Measurements from ENCODE around the gene KCNIP2.
"Not testable (repeated sequence)": the region's sequence is repeated elsewhere in the genome, so short reads cannot be mapped to it uniquely, and the experiment has no call there.

The KCNIP2 gene

DNA sequence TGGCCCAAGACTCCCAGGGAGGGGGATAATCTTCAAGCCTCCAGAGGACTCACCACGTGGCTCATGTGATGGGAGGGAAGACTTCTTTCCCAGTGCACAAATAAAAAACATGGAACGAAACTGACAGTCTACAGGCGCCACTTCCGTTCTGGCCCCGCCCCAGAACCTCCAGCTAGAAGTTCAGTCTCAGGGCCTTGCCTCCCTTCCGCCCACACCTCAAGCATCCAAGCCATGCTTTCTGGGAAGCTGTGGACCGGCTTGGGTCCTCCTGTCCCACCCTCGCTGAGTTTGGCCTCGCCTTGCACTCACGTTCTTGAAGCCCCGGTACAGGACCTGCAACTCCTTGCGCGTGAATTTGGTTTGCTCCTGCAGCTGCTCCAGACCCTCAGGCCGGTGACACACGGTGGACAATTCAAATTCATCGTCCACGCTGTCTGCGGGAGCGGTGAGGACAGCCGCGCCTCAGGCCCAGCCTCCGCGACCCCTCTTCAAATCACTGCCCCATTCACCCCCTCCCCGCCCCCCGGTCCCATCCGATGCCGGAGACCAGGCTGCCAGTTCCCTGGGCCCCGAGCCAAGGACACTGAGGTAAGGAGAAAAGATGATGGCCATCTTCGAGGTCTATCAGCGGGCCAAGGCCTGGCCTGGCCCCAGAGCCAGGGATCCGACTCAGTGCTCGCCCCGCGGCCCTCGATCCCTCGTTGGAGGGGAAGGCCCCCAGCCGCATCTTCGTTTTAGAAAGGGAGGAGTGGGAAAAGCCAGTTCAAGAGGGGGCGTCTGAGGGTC lies 14.6 kb downstream of the KCNIP2 start:
- DNase-seq (ENCODE audit: low spot score) = no peak

DNA sequence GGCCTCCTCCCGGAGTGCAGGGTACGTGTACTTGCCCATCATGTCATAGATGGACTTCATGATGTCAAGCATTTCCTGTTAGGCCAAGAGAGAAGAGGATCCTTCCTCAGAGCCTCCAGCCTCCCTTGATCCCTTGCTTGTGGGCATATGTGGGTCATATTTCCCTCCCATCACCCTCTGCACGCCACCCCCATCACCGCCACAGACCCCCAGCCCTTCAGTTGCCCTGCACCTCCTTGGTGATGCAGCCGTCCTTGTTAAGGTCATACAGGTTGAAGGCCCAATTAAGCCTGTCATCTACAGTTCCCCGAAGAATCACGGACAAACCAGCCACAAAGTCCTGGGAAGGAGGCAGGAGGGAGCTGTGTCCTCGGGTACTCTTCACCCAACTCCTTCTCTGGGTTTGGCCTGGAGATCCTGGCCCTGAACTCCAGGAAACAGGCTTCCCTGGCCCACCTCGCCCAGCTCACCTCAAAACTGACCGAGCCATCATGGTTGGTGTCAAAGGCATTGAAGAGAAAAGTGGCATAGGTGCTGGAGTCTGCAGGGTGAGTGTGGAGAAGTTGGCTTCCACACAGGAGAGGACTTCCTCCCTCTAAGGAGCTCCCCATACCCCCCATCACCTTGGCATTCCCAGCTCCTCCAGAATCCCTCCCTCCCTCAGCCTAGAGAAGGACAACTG lies 15.5 kb downstream of the KCNIP2 start:
- DNase-seq (ENCODE audit: low spot score) = no peak

DNA sequence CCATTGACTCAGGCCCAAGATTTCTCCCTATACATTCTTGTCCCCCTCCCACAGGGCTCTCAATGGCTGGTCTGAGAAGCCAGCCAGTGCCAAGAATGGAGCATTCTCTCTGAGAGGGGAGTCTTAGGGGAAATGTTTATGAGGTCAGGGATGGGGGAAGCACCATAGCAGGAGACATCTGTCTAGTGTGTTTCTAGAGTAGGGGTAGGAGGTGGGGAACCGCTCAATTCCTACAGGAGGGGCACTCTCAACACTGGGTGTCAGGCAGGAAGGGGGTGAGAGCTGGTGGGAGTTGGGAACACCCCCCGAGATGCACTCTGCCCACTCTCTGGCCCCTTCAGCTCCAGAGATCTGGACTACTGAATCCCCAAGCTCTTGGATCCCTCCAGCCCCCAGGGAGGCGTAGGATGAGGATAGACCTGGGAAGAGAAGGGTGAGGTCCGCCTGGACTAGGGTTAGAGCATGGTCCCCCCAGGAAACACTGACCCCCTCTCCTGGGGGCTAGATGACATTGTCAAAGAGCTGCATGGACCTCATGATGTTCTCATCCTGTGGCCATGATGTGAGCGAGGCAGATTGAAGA lies 16.7 kb downstream of the KCNIP2 start:
- no peak for DNase-seq (ENCODE audit: low spot score)

DNA sequence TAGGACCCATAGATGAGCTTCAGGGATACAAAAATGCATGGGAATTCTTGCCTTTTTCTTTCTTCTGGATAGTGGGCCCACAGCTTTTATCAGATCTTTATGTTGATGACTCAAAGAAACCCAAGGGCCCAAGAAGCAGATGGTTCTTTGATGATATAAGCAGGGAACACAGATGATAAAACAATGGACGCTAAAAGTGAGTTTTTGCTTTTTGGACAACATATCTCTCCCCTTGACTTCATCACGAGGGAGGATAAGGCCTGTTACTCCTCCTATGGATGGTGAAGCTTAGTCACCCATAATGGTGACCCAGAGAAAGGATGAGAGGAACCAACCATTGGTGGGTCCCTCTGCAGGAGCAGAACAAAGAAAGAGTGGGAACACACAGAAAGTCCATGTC lies 18.9 kb downstream of the KCNIP2 start:
- DNase-seq (ENCODE audit: low spot score) = no peak

DNA sequence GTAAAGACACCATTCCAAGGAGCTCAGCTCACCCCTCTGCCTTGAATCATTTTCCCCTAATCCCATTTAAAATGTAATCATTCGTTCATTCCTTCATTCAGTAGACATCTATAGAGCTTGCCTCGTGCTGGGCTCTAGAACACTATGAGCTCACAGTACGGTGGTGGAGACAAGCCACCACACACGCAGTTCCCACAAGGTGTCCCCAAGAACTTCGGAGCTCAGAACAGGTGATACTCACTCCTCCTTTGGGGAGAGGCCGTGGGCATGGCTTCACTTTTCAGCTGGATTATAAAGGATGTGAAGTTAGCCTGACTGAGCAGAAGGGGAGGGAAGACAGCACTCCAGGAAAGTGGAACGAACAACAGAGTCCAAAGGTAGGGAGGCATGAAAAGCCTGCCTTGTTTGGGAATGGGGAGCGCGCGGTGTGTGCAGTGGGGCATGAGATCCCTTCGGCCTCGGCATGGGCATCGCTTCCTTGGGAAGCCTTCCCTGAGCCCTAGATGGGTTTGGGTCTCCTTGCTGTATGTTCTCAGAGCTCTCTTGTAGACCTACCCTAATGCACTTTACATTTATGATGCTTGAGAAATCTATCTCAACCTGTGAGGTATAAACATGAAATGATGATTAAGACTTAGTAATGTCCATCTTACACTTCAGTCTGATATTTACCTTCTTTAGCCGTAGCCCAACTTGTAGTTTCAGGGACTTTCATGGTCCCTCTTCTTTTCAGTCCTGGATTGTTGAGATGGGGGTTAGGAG lies 24.5 kb downstream of the KCNIP2 start:
- DNase-seq (ENCODE audit: low spot score) = no peak

DNA sequence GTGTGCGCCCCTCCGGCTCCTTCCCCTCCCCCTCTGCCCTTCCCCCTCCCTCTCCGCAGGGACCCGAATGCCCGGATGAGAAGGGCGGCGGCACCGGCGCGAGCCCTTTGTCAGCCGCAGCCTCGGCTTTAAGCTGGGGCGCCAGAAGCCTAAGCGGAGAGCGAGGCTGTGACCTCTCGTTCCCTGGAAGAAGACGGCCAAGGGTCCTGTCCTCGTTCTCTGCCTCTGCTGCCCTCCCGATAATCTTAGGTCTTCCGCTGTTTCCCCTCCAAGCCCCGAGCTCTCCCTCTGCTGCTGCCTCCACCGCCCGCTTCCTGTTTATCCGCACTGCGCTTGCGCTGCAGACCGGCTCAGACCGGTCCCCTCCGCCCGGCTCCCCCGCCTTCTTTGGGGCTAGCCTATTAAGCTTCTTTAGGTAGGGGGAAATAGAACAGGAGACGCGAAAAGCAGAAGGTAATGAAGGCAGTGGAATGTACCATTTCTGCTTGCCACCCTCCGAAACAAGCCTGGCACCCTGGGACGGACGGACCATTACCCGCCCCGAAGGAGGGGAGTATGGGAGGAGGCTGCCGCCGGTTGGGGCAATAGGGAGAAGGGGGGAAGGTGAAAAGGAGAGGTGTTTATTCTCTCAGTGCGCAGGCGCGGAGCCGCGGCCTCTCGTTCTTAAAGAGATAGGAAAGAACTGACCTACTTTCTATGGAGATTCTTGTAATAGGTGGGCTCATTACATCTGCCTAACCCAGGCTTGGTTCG lies 25.3 kb downstream of the KCNIP2 start, which contains the start of gene OGA:
TSS of gene OGA (minus strand) at position 326 of the 753 bp plus-strand sequence. CDS start 422 bp downstream, outside the sequence.
- DNase-seq (ENCODE audit: low spot score) = peak; percentile 100

DNA sequence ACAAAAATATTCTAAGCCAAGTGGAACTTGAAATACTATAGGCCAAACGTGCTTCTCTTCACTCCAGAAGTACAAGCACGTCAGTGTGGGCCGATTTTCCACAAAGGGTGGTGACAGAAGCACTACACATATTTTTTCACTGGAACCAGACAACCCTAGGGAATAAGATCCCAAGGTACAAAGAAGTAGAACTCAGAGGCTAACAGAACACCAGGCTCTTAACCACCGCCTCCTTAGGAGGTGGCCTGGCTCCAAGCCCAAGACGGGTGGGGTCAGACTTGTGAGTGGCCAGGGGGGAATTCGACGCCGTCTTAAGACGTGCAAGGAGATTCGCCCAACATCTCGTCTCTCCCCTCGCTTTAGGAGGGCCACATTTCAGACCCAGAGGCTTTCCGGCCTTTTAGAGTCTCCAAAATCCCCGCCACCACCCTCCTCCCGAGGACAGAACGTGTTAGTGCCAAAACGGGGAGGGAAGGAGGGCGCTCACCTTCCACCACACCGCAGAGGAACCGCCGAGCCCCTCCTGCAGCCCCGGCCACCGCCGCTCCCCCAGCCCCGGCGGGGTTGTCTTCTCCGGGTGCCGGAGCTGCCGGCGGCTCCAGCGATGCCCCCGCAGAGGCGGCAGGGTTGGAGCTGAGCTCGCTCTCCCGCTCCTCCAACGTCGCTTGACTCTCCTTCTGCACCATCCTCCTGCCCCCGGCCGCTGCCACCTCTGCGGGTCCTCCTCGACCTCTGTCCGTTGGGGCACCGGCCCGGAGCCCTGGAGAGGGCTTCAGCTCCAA lies 26.1 kb downstream of the KCNIP2 start:
- DNase-seq (ENCODE audit: low spot score) = peak; percentile 93

DNA sequence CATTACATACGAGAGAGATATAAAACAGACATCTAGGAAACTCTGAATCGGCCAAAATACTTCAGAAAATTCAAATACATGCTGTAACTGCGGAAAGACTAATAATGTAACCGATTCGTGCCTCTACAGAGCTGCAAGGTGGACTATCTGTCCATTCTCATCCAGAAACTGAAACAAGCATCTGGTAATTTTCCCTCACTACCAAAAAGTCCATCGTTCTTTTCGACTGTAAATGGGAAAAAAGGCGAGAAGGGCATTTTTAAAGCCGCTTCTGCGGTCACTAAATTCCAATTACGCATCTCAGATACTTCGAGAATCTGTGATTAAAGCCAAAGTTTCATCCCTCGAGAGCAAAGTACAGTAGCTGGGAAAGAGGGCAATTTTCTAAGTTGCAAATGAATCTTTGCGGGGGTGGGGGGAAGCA lies 26.7 kb downstream of the KCNIP2 start:
- DNase-seq (ENCODE audit: low spot score) = no peak

DNA sequence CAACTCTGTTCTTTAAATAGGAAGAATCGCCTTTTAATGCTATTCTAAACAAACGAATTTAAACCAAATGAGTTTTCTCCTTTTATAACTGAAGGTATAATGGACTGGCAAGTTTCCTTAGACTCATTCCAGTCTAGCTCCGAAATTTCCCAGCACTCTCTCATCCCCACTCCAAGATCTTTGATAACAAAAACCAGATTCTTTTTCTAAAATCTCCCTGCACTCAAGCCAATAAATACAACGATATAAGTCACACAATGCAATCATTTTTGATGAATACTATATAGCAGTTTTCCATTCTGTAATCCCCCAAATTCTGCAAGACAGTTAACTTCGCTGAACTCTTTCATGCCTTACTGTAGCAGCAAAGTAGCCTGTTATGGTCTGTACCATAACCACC lies 27.2 kb downstream of the KCNIP2 start:
- no peak for DNase-seq (ENCODE audit: low spot score)

DNA sequence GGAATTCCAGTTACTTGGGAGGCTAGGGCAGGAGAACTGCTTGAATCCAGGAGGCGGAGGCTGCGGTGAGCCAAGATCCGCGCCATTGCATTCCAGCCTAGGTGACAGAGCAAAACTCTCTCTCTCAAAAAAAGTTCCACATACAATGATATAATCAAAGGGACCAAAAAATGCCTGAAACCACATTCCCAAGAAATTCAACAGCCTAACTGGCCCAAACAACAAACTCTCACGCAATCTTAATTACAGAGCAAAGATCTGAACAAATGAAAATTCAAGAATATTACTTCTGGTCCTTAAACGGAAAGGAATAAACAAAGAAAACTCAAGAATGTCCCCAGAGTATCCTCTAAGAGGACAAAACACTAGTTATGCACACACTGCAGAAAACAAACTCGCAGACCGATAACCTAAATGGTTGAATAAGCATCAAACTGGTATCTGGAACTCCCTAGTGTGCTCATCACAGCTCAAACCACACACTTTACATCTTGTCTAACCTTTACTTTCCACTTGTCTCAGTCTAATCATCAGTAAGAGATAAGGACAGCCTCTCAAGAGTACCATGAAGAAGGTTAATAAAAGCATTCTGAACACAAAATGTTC lies 29.0 kb downstream of the KCNIP2 start:
- peak; percentile 48 for DNase-seq (ENCODE audit: low spot score)

DNA sequence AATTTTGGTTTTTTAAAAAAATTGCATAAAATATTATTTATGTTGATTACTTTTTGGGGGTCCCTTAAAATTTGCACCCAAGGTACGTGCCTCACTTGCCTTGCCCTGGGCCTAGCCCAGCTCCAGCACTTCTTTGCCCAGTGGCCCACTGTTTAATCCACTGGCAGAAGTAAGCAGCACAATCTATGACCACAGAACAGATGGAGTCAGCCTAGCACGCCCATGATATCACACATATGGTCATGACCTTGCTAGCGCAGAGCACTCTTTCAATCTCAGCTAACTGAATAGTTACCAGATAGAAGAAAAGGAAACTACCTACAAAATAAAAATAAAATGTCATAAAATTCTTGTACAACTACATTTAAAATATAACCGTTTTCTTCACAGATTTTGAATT lies 31.0 kb downstream of the KCNIP2 start:
- no peak for DNase-seq (ENCODE audit: low spot score)

DNA sequence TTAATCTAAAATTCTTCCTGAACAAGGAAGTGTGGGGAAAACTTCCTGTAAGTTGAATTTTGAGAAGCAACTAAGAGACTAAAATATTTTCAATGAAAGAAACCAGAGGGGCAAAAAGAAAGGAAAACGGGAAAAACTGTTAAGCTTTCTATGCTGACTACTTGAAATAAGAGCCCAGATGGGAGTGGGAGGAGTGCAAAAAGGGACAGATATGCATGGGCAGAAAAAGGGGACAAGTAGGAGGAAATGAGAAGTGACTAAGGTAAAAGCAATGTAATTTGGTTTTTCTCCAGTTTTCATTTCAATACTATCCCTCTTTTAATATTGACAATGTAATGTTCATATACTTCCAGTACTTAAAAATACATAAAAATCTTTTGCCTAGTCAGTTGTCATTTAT lies 36.4 kb downstream of the KCNIP2 start:
- DNase-seq (ENCODE audit: low spot score) = no peak

DNA sequence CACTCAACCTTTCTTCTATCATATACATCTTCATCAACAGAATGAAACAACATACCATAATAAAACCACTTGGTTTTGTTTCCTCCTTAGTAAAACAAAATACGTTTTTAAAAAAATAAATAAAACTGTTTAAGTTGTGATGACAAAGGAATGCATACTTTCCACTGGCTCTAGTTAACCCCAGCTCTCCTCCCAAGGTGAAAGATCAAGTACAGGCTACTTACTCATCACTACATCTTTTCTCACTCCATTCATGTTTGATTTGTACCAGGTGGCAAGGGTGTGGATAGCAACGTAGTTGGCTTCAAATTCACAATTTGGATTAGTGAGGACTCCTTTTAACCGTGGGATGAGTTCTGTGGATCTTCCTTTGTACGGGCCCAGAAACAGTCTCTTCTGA lies 40.1 kb downstream of the KCNIP2 start:
- no peak for DNase-seq (ENCODE audit: low spot score)

DNA sequence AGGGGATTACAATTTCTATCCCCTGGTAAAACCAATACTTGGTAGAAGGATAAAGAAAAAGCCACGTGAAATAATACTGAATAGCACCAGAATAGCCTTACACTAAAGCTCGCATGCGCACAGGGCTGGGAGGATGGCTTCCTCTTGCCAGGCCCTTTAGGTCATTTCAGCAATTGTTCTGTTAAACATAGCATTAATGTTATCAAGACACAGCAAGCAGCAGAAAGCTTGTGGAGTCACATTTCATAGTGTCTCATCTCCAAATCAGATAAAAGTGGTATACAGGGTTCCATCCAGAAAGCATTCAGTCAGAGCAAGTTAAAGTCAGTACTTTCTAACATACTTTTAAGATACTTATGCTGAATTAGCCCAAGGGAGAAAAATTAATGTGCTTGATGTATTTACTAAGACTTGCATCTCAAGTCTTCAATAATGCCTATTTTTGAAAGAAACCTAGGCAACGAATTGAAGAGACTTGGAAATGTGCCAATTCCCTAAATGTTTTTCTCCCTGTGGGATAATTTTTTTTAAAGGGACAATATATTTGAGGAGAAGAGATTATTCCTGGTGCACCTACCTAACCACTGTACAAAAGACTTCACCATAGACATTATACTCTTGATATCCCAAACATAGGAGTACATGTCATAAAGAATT lies 46.1 kb downstream of the KCNIP2 start:
- DNase-seq (ENCODE audit: low spot score) = no peak

DNA sequence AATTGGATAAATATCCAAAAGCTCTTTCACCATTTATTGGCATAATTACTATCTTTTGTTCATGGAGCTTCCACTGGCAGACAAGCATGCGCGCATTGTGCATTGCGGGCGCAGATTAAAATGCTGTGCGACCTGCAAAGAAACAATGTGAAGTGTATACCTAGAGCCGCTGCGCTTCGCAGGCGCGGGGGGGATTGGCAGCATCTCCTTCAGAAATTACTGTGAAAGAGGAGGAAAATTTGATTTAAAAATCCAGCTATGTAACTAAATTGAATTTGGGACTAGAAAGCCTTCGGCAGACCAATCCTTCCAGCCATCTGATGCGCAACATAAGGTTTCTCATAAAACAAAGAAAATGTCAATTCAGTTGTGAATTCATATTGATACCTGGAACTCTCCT lies 50.1 kb downstream of the KCNIP2 start:
- DNase-seq (ENCODE audit: low spot score) = no peak

DNA sequence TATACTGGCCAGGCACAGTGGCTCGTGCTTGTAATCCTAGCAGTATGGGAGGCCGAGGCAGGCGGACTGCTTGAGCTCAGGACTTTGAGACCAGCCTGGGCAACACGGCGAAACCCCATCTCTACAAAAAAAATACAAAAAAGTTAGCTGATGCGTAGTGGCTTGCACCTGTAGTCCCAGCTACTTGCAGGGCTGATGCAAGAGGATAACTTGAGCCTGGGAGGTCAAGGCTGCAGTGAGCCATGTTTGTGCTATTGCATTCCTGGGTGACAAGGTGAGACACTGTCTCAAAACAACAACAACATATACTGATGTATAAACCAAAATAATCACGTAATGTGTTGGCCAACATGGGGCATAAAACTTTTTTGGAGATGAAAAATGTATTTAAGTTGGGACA lies 53.9 kb downstream of the KCNIP2 start:
- no peak for DNase-seq (ENCODE audit: low spot score)

DNA sequence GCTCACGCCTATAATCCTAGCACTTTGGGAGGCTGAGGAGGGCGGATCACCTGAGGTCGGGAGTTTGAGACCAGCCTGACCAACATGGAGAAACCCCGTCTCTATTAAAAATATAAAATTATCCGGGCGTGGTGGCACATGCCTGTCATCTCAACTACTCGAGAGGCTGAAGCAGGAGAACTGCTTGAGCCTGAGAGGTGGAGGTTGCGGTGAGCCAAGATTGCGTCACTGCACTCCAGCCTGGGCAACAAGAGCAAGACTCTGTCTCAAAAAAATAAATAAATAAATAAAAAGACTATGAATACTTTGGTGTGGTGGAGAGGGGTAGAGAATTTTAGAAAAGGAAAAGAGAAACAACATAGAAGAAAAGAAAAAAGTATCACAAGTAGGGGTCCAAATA lies 54.4 kb downstream of the KCNIP2 start:
- not testable (repeated sequence) for DNase-seq (ENCODE audit: low spot score)

DNA sequence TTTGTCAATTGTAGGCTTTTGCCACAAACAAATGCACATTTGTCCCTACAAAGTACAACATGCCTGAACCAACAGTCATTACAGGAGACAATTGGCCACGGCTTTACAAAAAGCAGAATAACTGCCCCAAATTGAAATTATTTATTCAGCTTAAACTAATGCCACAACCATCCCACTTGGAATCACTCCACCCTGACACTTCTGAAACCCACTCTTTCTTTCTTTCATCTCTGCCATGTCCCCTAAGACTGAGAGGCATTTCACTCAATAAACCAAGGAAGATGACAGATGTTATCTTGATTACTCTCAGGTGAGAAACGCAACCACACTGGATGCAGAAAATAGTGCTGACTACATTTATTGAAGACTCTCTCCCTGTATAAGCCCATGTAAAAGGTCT lies 57.8 kb downstream of the KCNIP2 start:
- DNase-seq (ENCODE audit: low spot score) = no peak

DNA sequence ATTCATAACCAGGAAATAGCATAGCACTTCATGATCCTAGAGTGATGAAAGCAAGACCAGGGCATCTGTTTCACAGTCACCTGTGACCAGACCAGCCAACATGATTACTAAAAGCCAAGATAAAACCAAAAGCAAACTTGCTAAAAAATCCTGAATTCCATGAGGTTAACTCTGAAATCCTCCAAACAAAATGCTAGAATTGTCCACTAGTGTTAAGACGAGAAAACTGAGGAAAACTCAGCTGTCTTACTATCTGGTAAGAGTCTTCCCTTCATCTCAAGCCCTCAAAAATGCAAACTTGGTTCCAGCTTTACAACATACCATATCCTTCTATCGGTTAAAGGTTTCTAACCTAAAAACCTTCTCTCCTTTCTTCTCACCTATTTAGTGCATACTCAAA lies 59.0 kb downstream of the KCNIP2 start:
- no peak for DNase-seq (ENCODE audit: low spot score)

DNA sequence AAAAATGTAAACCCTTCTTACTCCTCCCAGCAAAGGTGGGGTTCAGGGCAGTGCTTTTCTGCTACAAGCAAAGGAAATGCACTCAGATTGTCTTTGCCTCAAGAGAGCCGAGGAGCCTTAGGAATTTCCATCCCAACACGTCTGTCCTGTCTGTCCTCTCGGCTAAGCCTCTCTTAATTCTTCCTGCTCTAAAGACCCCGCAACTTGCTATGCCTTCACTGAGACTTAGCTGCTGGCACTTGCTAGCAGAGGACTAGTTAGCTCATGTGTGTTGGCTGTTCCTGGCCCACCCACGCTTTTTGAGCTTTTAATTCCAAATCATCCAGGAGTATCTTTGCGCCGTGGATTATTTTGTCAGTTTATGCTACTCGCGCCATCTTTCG lies 59.9 kb downstream of the KCNIP2 start:
- DNase-seq (ENCODE audit: low spot score) = no peak
